ENCODE measurements around the gene HIVEP3. TPM values are rescaled to one million over a fixed set of nuclear protein-coding genes. Genes with fewer than 3 reads are reported as not detected.

Gene HIVEP3
- total RNA-seq, 1 experiment from 2014 or later: 6.0 TPM

GRCh38 chr1:41668054-41668660 lies 250.6 kb downstream of the HIVEP3 start:
- no TSS peak for BruUV-seq (replicated peaks)

GRCh38 chr1:41666981-41667631 lies 251.6 kb downstream of the HIVEP3 start:
- in situ Hi-C loops (cut with HindIII; ENCODE audit: low pct_unique_long_range_greater_than_20kb, low sequenced_read_pairs) (no loop called here), intact Hi-C loops (cut with micrococcal nuclease; ENCODE audit: unreplicated experiment) (no loop called here)
- H3K4me1 ChIP-seq (ENCODE audit: control insufficient read depth, insufficient read depth, low read length): peaks cover 20% of the 10 kb centered on the region
- no peak overlapping the region for H3K27ac ChIP-seq (ENCODE audit: low read length)
- no peaks in the 10 kb centered on the region for H3K36me3 ChIP-seq (ENCODE audit: control insufficient read depth, insufficient read depth, low read length)
- H3K9me3 ChIP-seq (ENCODE audit: control insufficient read depth, insufficient read depth, low read depth, low read length): no peaks in the 10 kb centered on the region
- ChIA-PET POLR2A (no interaction called here), CTCF (no interaction called here)
- ATAC-seq (no peak), DNase-seq (ENCODE audit: low read depth, low spot score) (no peak)
- no peak overlapping the region for H3K4me3 ChIP-seq (ENCODE audit: low read depth in 2 of 2, low read length in 2 of 2)
- no peak for TF ChIP-seq SIN3A (IDR thresholded peaks at IDR 0.05; ENCODE audit: borderline replicate concordance, insufficient read depth, low read depth, low read length)
- TF ChIP-seq, protein P1, sequence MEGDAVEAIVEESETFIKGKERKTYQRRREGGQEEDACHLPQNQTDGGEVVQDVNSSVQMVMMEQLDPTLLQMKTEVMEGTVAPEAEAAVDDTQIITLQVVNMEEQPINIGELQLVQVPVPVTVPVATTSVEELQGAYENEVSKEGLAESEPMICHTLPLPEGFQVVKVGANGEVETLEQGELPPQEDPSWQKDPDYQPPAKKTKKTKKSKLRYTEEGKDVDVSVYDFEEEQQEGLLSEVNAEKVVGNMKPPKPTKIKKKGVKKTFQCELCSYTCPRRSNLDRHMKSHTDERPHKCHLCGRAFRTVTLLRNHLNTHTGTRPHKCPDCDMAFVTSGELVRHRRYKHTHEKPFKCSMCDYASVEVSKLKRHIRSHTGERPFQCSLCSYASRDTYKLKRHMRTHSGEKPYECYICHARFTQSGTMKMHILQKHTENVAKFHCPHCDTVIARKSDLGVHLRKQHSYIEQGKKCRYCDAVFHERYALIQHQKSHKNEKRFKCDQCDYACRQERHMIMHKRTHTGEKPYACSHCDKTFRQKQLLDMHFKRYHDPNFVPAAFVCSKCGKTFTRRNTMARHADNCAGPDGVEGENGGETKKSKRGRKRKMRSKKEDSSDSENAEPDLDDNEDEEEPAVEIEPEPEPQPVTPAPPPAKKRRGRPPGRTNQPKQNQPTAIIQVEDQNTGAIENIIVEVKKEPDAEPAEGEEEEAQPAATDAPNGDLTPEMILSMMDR (IDR thresholded peaks at IDR 0.05): no peak
- no peak for TF ChIP-seq TCF7L2 (IDR thresholded peaks at IDR 0.05; ENCODE audit: low read depth, low read length)
- TF ChIP-seq, protein P2, sequence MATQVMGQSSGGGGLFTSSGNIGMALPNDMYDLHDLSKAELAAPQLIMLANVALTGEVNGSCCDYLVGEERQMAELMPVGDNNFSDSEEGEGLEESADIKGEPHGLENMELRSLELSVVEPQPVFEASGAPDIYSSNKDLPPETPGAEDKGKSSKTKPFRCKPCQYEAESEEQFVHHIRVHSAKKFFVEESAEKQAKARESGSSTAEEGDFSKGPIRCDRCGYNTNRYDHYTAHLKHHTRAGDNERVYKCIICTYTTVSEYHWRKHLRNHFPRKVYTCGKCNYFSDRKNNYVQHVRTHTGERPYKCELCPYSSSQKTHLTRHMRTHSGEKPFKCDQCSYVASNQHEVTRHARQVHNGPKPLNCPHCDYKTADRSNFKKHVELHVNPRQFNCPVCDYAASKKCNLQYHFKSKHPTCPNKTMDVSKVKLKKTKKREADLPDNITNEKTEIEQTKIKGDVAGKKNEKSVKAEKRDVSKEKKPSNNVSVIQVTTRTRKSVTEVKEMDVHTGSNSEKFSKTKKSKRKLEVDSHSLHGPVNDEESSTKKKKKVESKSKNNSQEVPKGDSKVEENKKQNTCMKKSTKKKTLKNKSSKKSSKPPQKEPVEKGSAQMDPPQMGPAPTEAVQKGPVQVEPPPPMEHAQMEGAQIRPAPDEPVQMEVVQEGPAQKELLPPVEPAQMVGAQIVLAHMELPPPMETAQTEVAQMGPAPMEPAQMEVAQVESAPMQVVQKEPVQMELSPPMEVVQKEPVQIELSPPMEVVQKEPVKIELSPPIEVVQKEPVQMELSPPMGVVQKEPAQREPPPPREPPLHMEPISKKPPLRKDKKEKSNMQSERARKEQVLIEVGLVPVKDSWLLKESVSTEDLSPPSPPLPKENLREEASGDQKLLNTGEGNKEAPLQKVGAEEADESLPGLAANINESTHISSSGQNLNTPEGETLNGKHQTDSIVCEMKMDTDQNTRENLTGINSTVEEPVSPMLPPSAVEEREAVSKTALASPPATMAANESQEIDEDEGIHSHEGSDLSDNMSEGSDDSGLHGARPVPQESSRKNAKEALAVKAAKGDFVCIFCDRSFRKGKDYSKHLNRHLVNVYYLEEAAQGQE (IDR thresholded peaks at IDR 0.05; ENCODE audit: insufficient read depth in 1 of 2, low read depth in 2 of 2, low read length in 1 of 2): no peak
- no peak for TF ChIP-seq POLR2AphosphoS5 (IDR thresholded peaks at IDR 0.05; ENCODE audit: low read depth, low read length)
- BruUV-seq (replicated peaks): no TSS peak
- H3K27me3 ChIP-seq (ENCODE audit: control insufficient read depth, insufficient read depth, low read length): no peaks in the 10 kb centered on the region

More at GRCh38 chr1:41668054-41668660, 250.6 kb downstream of the HIVEP3 start:
- no peaks in the 10 kb centered on the region for H3K9me3 ChIP-seq (ENCODE audit: control insufficient read depth, insufficient read depth, low read depth, low read length)
- no peak for TF ChIP-seq POLR2AphosphoS5 (IDR thresholded peaks at IDR 0.05; ENCODE audit: low read depth, low read length)
- in situ Hi-C loops (cut with HindIII; ENCODE audit: low pct_unique_long_range_greater_than_20kb, low sequenced_read_pairs) (no loop called here), intact Hi-C loops (cut with micrococcal nuclease; ENCODE audit: unreplicated experiment) (no loop called here)
- no peaks in the 10 kb centered on the region for H3K27me3 ChIP-seq (ENCODE audit: control insufficient read depth, insufficient read depth, low read length)
- H3K4me1 ChIP-seq (ENCODE audit: control insufficient read depth, insufficient read depth, low read length): peaks cover 24% of the 10 kb centered on the region
- H3K4me3 ChIP-seq (ENCODE audit: low read depth in 2 of 2, low read length in 2 of 2): no peak overlapping the region
- no peaks in the 10 kb centered on the region for H3K36me3 ChIP-seq (ENCODE audit: control insufficient read depth, insufficient read depth, low read length)
- ATAC-seq (no peak), DNase-seq (ENCODE audit: low read depth, low spot score) (no peak)
- ChIA-PET CTCF (no interaction called here), POLR2A (no interaction called here)
- no peak overlapping the region for H3K27ac ChIP-seq (ENCODE audit: low read length)

Data from Panc1 (cell line).